IPS-15b (cell line): ENCODE measurements around the gene RBP3.

Experiments
- H3K27me3 ChIP-seq: one replicate; pipeline ENCODE4 v1.6.1; 2013; ENCODE audit warnings: low read length; ENCODE audit not compliant: control insufficient read depth, insufficient read depth
- H3K36me3 ChIP-seq: one replicate; pipeline ENCODE4 v1.6.1; 2013; ENCODE audit warnings: low read length; ENCODE audit not compliant: control insufficient read depth, insufficient read depth
- H3K4me1 ChIP-seq: one replicate; pipeline ENCODE4 v1.6.1; 2013; ENCODE audit warnings: mild to moderate bottlenecking, low read length; ENCODE audit not compliant: control insufficient read depth, insufficient read depth
- H3K4me3 ChIP-seq: one replicate; pipeline ENCODE4 v1.5.1; 2013; ENCODE audit warnings: low read depth, low read length
- H3K9ac ChIP-seq: one replicate; pipeline ENCODE4 v1.6.1; 2013; ENCODE audit warnings: low read depth, mild to moderate bottlenecking, low read length
- H3K9me3 ChIP-seq: one replicate; pipeline ENCODE4 v1.6.1; 2013; ENCODE audit warnings: mild to moderate bottlenecking, low read length; ENCODE audit not compliant: control insufficient read depth, insufficient read depth

Gene RBP3

DNA sequence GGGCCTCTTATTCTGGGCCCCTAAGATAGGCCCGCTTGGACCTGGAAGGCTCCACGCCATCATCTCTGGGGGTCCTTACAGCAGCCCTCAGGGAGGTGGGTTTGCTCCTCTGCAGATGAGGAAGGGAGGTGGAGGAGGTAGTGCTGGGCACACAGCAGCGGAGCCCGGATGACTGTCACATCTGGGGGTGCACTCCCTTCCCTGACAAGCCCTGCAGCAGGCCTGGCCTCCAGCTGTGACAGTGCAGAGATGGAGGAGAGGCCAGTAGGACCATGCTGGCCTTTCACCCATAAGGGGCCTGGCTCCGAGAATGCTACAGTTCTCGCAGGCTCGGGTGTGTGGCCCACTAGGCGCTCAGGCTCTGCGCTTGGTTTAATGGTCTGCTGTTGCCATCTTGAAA is 16.7 kb upstream of the RBP3 start:
- Histone ChIP-seq H3K36me3 (no peaks in the 10 kb centered on the region), H3K4me1 (no peaks in the 10 kb centered on the region), H3K9ac (no peak overlapping the region), H3K4me3 (no peak overlapping the region), H3K9me3 (no peaks in the 10 kb centered on the region), H3K27me3 (no peaks in the 10 kb centered on the region)

DNA sequence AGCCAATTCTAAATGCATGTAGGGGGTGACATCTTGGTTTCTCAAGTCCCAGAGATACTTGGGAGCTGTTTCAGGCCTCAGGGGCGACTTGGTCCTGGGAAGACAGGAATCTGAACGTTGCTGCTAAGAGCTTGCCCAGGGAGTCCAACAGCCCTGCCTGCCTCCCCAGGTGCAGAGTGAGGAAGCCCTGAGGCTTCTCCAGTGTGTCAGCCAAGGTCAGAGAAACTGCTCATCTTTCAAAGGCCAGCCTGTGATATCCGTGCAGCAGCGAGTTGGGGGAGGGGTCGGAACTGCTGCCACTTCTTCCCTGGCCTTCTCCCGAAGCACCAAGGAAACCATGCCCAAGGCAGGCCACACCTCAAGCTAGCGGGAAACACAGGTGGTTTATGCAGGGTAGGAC is 16.2 kb upstream of the RBP3 start:
- Histone ChIP-seq H3K4me1 (no peaks in the 10 kb centered on the region), H3K9ac (no peak overlapping the region), H3K27me3 (no peaks in the 10 kb centered on the region), H3K36me3 (no peaks in the 10 kb centered on the region), H3K4me3 (no peak overlapping the region), H3K9me3 (no peaks in the 10 kb centered on the region)

DNA sequence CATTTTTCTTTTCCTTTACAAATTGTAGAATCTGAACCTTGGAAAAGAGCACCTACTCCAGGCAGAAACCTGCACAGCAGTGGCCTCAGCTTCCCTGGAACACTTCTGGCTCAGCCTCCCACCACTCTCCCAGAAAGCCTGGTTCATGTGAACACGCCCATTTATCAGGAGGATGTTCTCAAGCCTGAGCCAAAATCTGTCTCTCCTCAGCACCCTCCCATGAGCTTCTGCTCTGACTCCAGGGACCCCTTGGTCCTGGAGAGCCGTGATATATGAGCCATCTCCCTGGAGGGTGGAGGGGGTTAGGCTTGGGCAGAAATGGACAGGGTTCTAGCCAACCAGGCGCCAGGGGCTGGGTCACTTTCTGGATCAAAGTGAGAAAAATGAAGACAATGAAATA is 15.8 kb upstream of the RBP3 start:
- Histone ChIP-seq H3K9ac (no peak overlapping the region), H3K9me3 (no peaks in the 10 kb centered on the region), H3K27me3 (no peaks in the 10 kb centered on the region), H3K4me3 (no peak overlapping the region), H3K36me3 (no peaks in the 10 kb centered on the region), H3K4me1 (no peaks in the 10 kb centered on the region)

DNA sequence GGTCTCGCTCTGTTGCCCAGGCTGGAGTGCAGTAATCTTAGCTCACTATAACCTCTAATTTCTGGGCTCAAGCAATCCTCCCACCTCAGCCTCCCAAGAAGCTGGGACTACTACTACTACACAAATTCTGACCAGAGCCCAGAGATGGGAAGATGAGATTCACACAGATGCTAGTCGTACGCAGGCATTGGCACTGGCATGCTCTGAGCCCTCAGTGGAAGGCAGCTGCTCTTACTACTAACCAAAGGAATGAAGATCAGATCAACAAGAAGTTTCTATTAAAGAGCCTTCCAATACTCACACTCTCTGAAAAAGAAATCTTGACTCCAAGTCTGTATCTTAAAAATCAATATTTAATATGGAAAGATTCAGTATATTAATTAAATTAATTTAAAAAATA is 15.2 kb upstream of the RBP3 start:
- H3K36me3 ChIP-seq, result no peaks in the 10 kb centered on the region
- H3K9ac ChIP-seq, result no peak overlapping the region
- H3K4me1 ChIP-seq, result no peaks in the 10 kb centered on the region
- no peaks in the 10 kb centered on the region for H3K9me3 ChIP-seq
- H3K4me3 ChIP-seq, result no peak overlapping the region
- no peaks in the 10 kb centered on the region for H3K27me3 ChIP-seq

DNA sequence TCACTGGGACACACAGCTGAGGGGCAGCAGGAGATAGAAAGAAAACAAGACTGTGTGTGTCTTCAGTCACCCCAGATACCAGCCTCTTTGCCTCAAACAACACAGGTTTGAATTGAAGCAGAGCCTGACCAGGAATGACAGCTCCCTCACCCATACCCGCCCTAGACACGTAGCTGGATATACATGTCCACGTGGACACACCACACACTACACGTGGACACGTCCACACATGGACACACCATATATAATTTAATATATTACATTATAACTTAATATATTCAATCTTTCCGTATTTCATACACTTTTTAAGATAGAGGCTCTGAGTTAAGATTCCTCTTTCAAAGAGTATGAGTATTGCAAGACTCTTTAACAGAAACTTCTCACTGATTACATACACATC is 14.6 kb upstream of the RBP3 start:
- Histone ChIP-seq H3K36me3 (no peaks in the 10 kb centered on the region), H3K9me3 (no peaks in the 10 kb centered on the region), H3K4me1 (no peaks in the 10 kb centered on the region), H3K4me3 (no peak overlapping the region), H3K9ac (no peak overlapping the region), H3K27me3 (no peaks in the 10 kb centered on the region)

DNA sequence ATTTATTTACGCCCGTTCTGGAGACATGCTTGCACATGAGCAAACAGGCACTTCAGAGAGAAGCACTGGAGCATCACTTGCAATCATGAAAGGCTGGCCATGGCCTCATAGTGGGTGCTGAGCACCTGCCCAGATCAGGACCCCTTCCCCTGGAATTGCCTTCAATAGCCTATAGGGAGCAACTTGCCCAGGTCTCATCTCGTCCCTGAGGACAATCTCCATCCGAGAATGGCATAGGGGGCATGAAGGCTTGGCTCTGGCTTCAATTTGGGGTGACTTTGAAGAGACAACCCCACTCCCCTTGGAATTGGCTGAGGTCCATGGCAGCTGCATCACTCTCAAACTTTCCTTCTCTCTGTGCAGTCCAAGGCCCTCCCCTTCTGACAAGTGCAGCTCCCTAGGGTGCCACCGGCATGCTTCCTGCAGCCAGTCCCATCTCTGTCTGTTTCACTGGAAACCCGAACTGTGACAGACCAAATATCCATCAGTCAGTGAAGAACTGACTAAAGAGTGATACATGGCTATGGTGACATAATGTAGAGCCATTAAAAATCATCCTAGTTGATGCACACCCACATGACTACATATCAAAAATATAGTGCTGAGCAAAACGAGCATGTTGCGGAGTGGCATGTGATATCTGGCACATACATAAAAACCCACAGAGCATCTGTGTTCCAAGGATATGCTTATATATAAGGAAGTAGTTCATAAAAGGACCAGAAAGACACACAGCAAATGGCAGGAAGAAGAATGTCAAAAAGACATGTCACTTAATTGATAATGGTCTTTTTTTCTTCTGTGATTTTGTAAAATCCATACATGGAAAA is 13.5 kb upstream of the RBP3 start:
- H3K36me3 ChIP-seq, result no peaks in the 10 kb centered on the region
- H3K4me1 ChIP-seq, result no peaks in the 10 kb centered on the region
- no peak overlapping the region for H3K4me3 ChIP-seq
- no peak overlapping the region for H3K9ac ChIP-seq
- no peaks in the 10 kb centered on the region for H3K27me3 ChIP-seq
- no peaks in the 10 kb centered on the region for H3K9me3 ChIP-seq

DNA sequence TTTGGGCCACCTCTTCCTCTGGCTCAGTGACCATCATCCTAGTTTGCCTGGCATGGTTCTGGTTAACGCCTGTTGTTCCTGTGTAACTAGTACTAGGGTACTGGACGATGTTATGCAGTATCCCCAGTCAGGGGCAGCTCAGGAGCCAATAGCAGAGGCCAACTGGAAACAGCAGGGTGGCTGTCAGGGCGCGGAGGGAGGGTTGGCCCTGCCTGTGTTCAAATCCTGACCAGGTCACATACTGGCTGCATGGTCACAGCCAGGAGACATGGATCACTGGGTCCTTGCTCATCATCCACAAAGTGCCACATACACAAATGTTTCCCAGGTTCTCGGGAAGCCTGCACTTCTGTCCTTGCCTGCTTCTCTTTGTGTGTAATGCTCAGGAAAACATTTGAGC is 12.3 kb upstream of the RBP3 start:
- Histone ChIP-seq H3K9me3 (no peaks in the 10 kb centered on the region), H3K27me3 (no peaks in the 10 kb centered on the region), H3K4me3 (no peak overlapping the region), H3K9ac (no peak overlapping the region), H3K36me3 (no peaks in the 10 kb centered on the region), H3K4me1 (no peaks in the 10 kb centered on the region)

DNA sequence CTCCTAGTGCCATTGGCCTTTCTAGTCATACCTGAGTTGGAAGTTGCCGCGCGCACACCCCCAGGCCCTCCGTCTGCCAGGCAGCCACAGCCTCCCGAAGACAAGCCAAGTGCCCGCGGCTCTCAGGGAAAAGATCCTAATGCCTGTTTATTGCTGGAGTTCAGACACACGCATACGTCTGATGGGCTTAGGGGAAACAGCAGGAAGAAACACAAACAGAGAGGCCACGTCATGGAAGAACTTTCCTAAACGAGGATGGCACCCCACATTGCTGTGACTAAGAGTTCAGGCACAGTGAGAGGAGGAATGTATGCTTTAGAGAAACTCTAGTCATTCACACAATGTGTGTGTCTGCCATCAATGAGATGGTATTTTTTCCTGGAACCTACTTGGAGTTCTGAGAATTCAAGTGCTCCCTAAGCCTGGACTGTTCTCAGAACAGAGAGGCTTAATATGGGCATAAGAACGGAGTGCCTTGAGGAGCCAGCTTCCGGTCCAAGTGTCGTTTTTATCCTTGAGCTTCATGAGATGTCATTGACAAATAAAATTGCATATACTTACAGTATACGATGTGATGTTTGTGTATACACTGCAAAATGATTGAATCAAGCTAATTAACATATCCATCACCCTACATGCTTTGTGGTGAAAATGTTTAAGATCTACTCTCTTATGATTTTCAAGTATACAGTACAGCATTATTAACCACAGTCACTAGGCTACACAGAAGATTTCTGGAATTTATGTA is 11.6 kb upstream of the RBP3 start:
- Histone ChIP-seq H3K4me3 (no peak overlapping the region), H3K4me1 (no peaks in the 10 kb centered on the region), H3K27me3 (no peaks in the 10 kb centered on the region), H3K9me3 (no peaks in the 10 kb centered on the region), H3K36me3 (no peaks in the 10 kb centered on the region), H3K9ac (no peak overlapping the region)

DNA sequence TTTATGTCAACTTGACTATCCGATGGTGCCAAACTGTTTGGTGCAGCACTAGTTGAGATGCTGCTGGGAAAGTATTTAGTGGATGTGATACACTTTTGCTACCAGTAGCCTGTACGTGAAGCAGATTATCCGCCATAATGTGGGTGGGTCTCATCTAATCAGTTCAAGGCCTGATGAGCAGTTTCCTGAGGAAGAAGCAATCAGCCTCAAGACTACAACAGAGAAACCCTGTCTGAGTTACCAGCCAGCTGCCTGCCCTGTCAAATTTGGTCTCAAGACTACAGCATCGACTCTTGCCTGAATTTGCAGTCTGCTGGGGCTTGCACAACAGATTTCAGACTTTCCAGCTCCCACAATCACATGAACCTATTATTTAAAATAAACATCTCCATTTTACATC is 10.9 kb upstream of the RBP3 start:
- no peaks in the 10 kb centered on the region for H3K9me3 ChIP-seq
- no peak overlapping the region for H3K9ac ChIP-seq
- H3K4me1 ChIP-seq, result no peaks in the 10 kb centered on the region
- H3K27me3 ChIP-seq, result no peaks in the 10 kb centered on the region
- H3K36me3 ChIP-seq, result no peaks in the 10 kb centered on the region
- H3K4me3 ChIP-seq, result no peak overlapping the region

DNA sequence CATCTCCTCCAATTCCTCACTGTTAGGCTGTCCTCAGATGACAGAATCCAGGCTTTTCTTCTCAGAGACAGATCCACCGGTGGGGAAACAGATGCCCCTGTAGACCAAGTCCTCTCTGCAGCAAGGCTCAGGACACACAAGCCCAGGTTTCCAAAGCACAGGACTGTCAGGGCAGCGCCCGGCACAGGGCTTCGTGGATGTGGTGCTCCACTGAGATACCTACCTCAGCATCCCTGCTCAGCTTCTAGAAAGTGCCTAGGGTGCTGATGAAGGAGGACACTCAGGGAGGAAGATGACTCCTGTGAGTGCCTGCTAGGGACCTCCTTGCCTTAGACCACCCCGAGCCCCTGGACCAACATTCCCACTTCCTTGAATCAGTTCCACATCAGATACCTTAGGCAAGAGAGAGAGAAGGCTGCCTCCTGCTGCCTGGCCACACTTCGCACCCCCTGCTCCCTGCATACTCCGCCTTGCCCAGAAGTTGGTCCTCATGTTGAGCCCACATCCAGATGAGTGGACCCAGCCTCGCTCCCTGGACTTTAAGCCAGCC is 8.9 kb upstream of the RBP3 start:
- H3K9ac ChIP-seq, result no peak overlapping the region
- no peak overlapping the region for H3K4me3 ChIP-seq
- peaks cover 3% of the 10 kb centered on the region for H3K4me1 ChIP-seq
- no peaks in the 10 kb centered on the region for H3K36me3 ChIP-seq
- no peaks in the 10 kb centered on the region for H3K9me3 ChIP-seq
- no peaks in the 10 kb centered on the region for H3K27me3 ChIP-seq

DNA sequence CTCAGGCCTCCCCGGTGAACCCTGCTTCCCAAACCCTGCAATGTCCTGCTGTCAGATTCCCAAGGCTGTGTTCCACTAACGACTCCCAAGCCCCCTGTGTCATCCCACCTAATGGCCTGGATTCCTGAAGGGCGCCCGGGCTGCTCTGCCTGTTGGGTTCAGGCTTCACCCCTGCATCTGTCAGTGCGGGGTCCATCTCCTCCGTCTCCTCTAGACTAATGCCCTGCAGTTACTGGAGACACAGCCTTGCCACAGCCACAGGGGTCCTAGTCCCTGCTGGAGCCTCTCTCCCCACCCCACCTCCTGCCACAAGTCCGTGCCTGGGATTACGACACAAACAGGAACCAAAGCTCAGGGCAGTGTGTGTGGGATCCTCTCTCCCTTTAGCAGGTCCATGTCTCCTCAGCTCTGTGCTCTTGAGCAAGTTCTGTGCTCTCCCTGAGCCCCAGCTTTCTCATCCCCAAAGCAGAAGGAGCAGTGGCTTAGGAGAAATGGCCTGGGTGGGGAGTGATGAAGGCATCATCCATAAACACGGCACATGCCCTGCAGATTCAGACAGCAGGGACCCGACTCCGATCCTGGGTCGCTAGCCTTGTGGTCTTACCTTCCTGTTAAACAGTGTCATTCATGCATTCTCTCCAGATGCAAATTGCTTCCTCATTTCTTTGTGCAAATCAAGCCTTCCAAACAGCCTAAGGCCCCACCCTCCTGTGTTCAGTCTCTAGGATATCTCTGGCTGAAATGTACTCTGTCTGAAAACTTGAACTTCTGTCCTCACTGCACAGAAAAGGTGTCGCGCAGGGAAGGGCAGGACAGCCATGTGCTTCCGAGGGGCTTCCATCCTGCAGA is 8.2 kb upstream of the RBP3 start:
- Histone ChIP-seq H3K27me3 (no peaks in the 10 kb centered on the region), H3K9me3 (no peaks in the 10 kb centered on the region), H3K4me3 (no peak overlapping the region), H3K36me3 (no peaks in the 10 kb centered on the region), H3K4me1 (peaks cover 3% of the 10 kb centered on the region), H3K9ac (no peak overlapping the region)
